Mesenchymal stem cell (in vitro differentiated cells and primary cell): Measurements from ENCODE around the gene SRSF4.

Source experiments
- DNase-seq: peaks from one replicate; pipeline ENCODE4 v3.0.0-alpha.2; 2013
- H2AFZ ChIP-seq: one replicate; pipeline ENCODE4 v1.6.1; 2013; ENCODE audit warnings: low read depth, mild to moderate bottlenecking, control low read depth, inconsistent platforms, low read length, moderate library complexity
- H2AK5ac ChIP-seq: 2 replicates; pipeline ENCODE4 v1.6.1; 2013; ENCODE audit warnings: low read length, moderate library complexity, mild to moderate bottlenecking, inconsistent platforms; ENCODE audit not compliant: severe bottlenecking
- H2BK120ac ChIP-seq: one replicate; pipeline ENCODE4 v1.6.1; 2013; ENCODE audit warnings: low read depth, mild to moderate bottlenecking, inconsistent platforms, low read length, moderate library complexity
- H2BK12ac ChIP-seq, 2 experiments: one replicate each; pipeline ENCODE4 v1.6.1; 2013; ENCODE audit warnings: inconsistent platforms in 2 of 2, low read length in 2 of 2, mild to moderate bottlenecking in 2 of 2, moderate library complexity in 2 of 2, control low read depth in 1 of 2
- H2BK15ac ChIP-seq: one replicate; pipeline ENCODE4 v1.6.1; 2013; ENCODE audit warnings: mild to moderate bottlenecking, low read depth, inconsistent platforms; ENCODE audit not compliant: poor library complexity, severe bottlenecking
- H2BK5ac ChIP-seq: 2 replicates; pipeline ENCODE4 v1.6.1; 2013; ENCODE audit warnings: low read depth, mild to moderate bottlenecking, low read length, control low read depth, inconsistent platforms; ENCODE audit not compliant: poor library complexity, severe bottlenecking
- H3K14ac ChIP-seq, 2 experiments: one replicate each; pipeline ENCODE4 v1.6.1; 2013; ENCODE audit warnings: inconsistent platforms in 2 of 2, low read length in 2 of 2, control low read depth in 1 of 2, mild to moderate bottlenecking in 1 of 2, moderate library complexity in 1 of 2
- H3K18ac ChIP-seq, 2 experiments: one replicate each; pipeline ENCODE4 v1.6.1; 2013; ENCODE audit warnings: inconsistent platforms in 2 of 2, low read length in 2 of 2, control low read depth in 1 of 2, low read depth in 1 of 2, mild to moderate bottlenecking in 1 of 2
- H3K23ac ChIP-seq, 2 experiments: one replicate each; pipeline ENCODE4 v1.6.1; 2013; ENCODE audit warnings: inconsistent platforms in 2 of 2, low read length in 2 of 2, mild to moderate bottlenecking in 2 of 2, moderate library complexity in 2 of 2, control low read depth in 1 of 2
- H3K27ac ChIP-seq: 2 replicates; pipeline ENCODE4 v1.5.1; 2013; ENCODE audit warnings: mild to moderate bottlenecking, moderate library complexity, low read length, control low read depth, inconsistent platforms; ENCODE audit not compliant: poor library complexity, severe bottlenecking
- H3K27me3 ChIP-seq, 2 experiments: 2 replicates each; pipeline versions ENCODE4 v1.6.1 to v1.7.0; 2013; ENCODE audit warnings: low read length in 2 of 2, mild to moderate bottlenecking in 2 of 2, moderate library complexity in 2 of 2, control low read depth in 1 of 2, inconsistent platforms in 1 of 2; ENCODE audit not compliant: control insufficient read depth in 1 of 2, insufficient read depth in 1 of 2
- H3K36me3 ChIP-seq, 2 experiments: 2 replicates each; pipeline versions ENCODE4 v1.6.1 to v1.7.0; 2013; ENCODE audit warnings: low read length in 2 of 2, control low read depth in 1 of 2, inconsistent platforms in 1 of 2, low read depth in 1 of 2, mild to moderate bottlenecking in 1 of 2; ENCODE audit not compliant: insufficient read depth in 2 of 2, control insufficient read depth in 1 of 2
- H3K4ac ChIP-seq, 2 experiments: one replicate each; pipeline ENCODE4 v1.6.1; 2013; ENCODE audit warnings: inconsistent platforms in 2 of 2, low read length in 2 of 2, mild to moderate bottlenecking in 2 of 2, moderate library complexity in 2 of 2, control low read depth in 1 of 2, low read depth in 1 of 2
- H3K4me1 ChIP-seq: 2 replicates; pipeline ENCODE4 v1.6.1; 2013; ENCODE audit warnings: low read depth, low read length, control low read depth; ENCODE audit not compliant: control insufficient read depth, insufficient read depth
- H3K4me2 ChIP-seq: 2 replicates; pipeline ENCODE4 v1.6.1; 2013; ENCODE audit warnings: low read length, mild to moderate bottlenecking, inconsistent platforms; ENCODE audit not compliant: poor library complexity, severe bottlenecking
- H3K4me3 ChIP-seq, 2 experiments: 2 replicates each; pipeline versions ENCODE4 v1.5.1 to v1.7.0; 2013; ENCODE audit warnings: low read length in 2 of 2, mild to moderate bottlenecking in 2 of 2, control low read depth in 1 of 2, low read depth in 1 of 2; ENCODE audit not compliant: insufficient read depth in 1 of 2
- H3K79me1 ChIP-seq: replicated peaks from 2 replicates; pipeline ENCODE4 v1.6.1; 2013; ENCODE audit warnings: mild to moderate bottlenecking, control low read depth, low read length, inconsistent platforms; ENCODE audit not compliant: poor library complexity, severe bottlenecking
- H3K9ac ChIP-seq: 2 replicates; pipeline ENCODE4 v1.7.0; 2013; ENCODE audit warnings: mild to moderate bottlenecking, low read length, moderate library complexity
- H3K9me3 ChIP-seq: 2 replicates; pipeline ENCODE4 v1.7.0; 2013; ENCODE audit warnings: mild to moderate bottlenecking, low read length; ENCODE audit not compliant: control insufficient read depth
- H4K8ac ChIP-seq: one replicate; pipeline ENCODE4 v1.6.1; 2013; ENCODE audit warnings: inconsistent platforms, mild to moderate bottlenecking, low read length, moderate library complexity
- H4K91ac ChIP-seq: one replicate; pipeline ENCODE4 v1.6.1; 2013; ENCODE audit warnings: mild to moderate bottlenecking, low read length, inconsistent platforms
- WGBS: methylation state at CpG from one replicate; pipeline ENCODE4 v1.1.7; 2013; ENCODE audit warnings: mixed read lengths; 5-methylcytosine and 5-hydroxymethylcytosine counted together

The SRSF4 gene

GRCh38 chr1:29159773-29160172 is 21.9 kb downstream of the SRSF4 start:
- H3K18ac ChIP-seq = no peak overlapping the region
- no peaks in the 10 kb centered on the region for H3K27me3 ChIP-seq
- H2BK120ac ChIP-seq = no peak overlapping the region
- no peak overlapping the region for H3K9ac ChIP-seq
- no peaks in the 10 kb centered on the region for H3K9me3 ChIP-seq
- H3K79me1 ChIP-seq = peaks cover 12% of the 10 kb centered on the region
- H2BK12ac ChIP-seq = no peak overlapping the region
- no peak overlapping the region for H2AK5ac ChIP-seq
- no peak overlapping the region for H3K4me3 ChIP-seq
- no peak for DNase-seq
- H3K27ac ChIP-seq = no peak overlapping the region
- no peak overlapping the region for H4K8ac ChIP-seq
- no peak overlapping the region for H3K4ac ChIP-seq
- no peak overlapping the region for H3K4me2 ChIP-seq
- H3K36me3 ChIP-seq = peaks cover 35 to 89% of the 10 kb centered on the region in 2 experiments
- H2BK15ac ChIP-seq = no peak overlapping the region
- H3K4me1 ChIP-seq = peaks cover 7% of the 10 kb centered on the region
- no peak overlapping the region for H3K14ac ChIP-seq
- H3K23ac ChIP-seq = no peak overlapping the region
- H2AFZ ChIP-seq = no peak overlapping the region
- no peak overlapping the region for H4K91ac ChIP-seq
- WGBS = 99% methylated on average over 3 of the region's 3 CpGs
- no peak overlapping the region for H2BK5ac ChIP-seq

GRCh38 chr1:29157269-29157601 is 24.5 kb downstream of the SRSF4 start:
- Histone ChIP-seq H3K4me1 (peaks cover 5% of the 10 kb centered on the region), H3K36me3 (peaks cover 57 to 92% of the 10 kb centered on the region in 2 experiments), H3K18ac (no peak overlapping the region), H2BK5ac (no peak overlapping the region), H3K9me3 (no peaks in the 10 kb centered on the region), H2BK120ac (no peak overlapping the region), H2AFZ (no peak overlapping the region), H3K27me3 (no peaks in the 10 kb centered on the region), H4K91ac (peak overlapping the region; percentile 50), H3K4ac (no peak overlapping the region), H2BK12ac (no peak overlapping the region), H3K27ac (no peak overlapping the region), H3K4me3 (no peak overlapping the region), H2AK5ac (no peak overlapping the region), H3K9ac (no peak overlapping the region), H3K14ac (no peak overlapping the region), H3K4me2 (no peak overlapping the region), H3K79me1 (peaks cover 24% of the 10 kb centered on the region), H2BK15ac (no peak overlapping the region), H4K8ac (no peak overlapping the region), H3K23ac (no peak overlapping the region)
- WGBS = 65% methylated on average over 3 of the region's 3 CpGs
- DNase-seq = no peak

GRCh38 chr1:29156543-29157268 is 25.0 kb downstream of the SRSF4 start:
- Histone ChIP-seq H4K91ac (no peak overlapping the region), H3K27me3 (no peaks in the 10 kb centered on the region), H2AFZ (no peak overlapping the region), H2BK15ac (no peak overlapping the region), H3K4me3 (no peak overlapping the region), H2BK12ac (no peak overlapping the region), H3K36me3 (peaks cover 59 to 95% of the 10 kb centered on the region in 2 experiments), H3K14ac (no peak overlapping the region), H3K18ac (peak overlapping the region; percentile 46 to 70), H2BK5ac (no peak overlapping the region), H4K8ac (peak overlapping the region; percentile 72), H3K27ac (peak overlapping the region; percentile 6), H3K9ac (no peak overlapping the region), H3K9me3 (no peaks in the 10 kb centered on the region), H2BK120ac (no peak overlapping the region), H3K23ac (no peak overlapping the region), H3K4ac (no peak overlapping the region), H2AK5ac (no peak overlapping the region), H3K4me2 (no peak overlapping the region), H3K79me1 (peaks cover 26% of the 10 kb centered on the region), H3K4me1 (peaks cover 5% of the 10 kb centered on the region)
- peak; percentile 89 for DNase-seq
- 34% methylated on average over 10 of the region's 10 CpGs for WGBS

GRCh38 chr1:29152046-29152805 is 29.5 kb downstream of the SRSF4 start:
- Histone ChIP-seq H3K27me3 (no peaks in the 10 kb centered on the region), H2AFZ (no peak overlapping the region), H3K18ac (no peak overlapping the region), H4K91ac (no peak overlapping the region), H3K14ac (no peak overlapping the region), H3K4me2 (no peak overlapping the region), H3K4me3 (no peak overlapping the region), H3K4me1 (peaks cover 5% of the 10 kb centered on the region), H3K9me3 (no peaks in the 10 kb centered on the region), H3K27ac (no peak overlapping the region), H3K36me3 (peaks cover 75 to 98% of the 10 kb centered on the region in 2 experiments), H2BK5ac (no peak overlapping the region), H3K79me1 (peaks cover 38% of the 10 kb centered on the region), H2BK12ac (no peak overlapping the region), H3K23ac (no peak overlapping the region), H3K9ac (no peak overlapping the region), H4K8ac (no peak overlapping the region), H2BK120ac (no peak overlapping the region), H3K4ac (no peak overlapping the region), H2AK5ac (no peak overlapping the region), H2BK15ac (no peak overlapping the region)
- 99% methylated on average over 8 of the region's 8 CpGs for WGBS
- DNase-seq = no peak
